H1 (cell line): ENCODE data around the gene NEDD8. TPM values are rescaled to one million over a fixed set of nuclear protein-coding genes. Genes with fewer than 3 reads are reported as not detected.

Experiments used
- KDM1A ChIP-seq: fragments of 200-600, 300-600 bp; sonication (generic); IDR thresholded peaks from 2 replicates; pipeline ENCODE4 v1.7.1; 2016; ENCODE audit warnings: mild to moderate bottlenecking, low read length, borderline replicate concordance
- POLR2A ChIP-seq, 2 experiments: IDR thresholded peaks; 1 replicate in 1 of 2; 2 replicates in 1 of 2; pipeline ENCODE4 v1.6.1; 2011; ENCODE audit warnings: low read depth in 2 of 2, low read length in 2 of 2, mild to moderate bottlenecking in 2 of 2; ENCODE audit errors: control extremely low read depth in 1 of 2
- polyA plus RNA-seq, 7 experiments: library from polyadenylated mRNA; depleted of rRNA in 3 of 7; stranded (reverse) in 5 of 7; unstranded in 2 of 7; fragments of >200 nt in 5 of 7; fragments of 200-250 nt in 2 of 7; gene quantifications; 1 replicate in 5 of 7; 2 replicates in 1 of 7; 4 replicates in 1 of 7; pipeline versions ENCODE4 v1.2.1 to v1.2.3, GENCODE V29; 2011 to 2013; ENCODE audit warnings: missing spikeins in 2 of 7, mixed read lengths in 2 of 7
- total RNA-seq: library from RNA; stranded (reverse); fragmentation: NEBNext Ultra II Directional; extraction: Animal tissue kit (Norgen Biotek cat#: 25700); gene quantifications from 2 replicates; pipeline ENCODE4 v1.2.1, GENCODE V29; 2021

The NEDD8 gene
- total and polyA plus RNA-seq, 2 of the 8 experiments (the other 6 are each of a cell fraction or from before 2014, with no cell fraction given), result 253 to 317 TPM

GRCh38 chr14:24195186-24196070 is 36.7 kb downstream of the NEDD8 start, which contains the start of gene TM9SF1 (continued):
- TF ChIP-seq POLR2A (IDR thresholded peaks at IDR 0.05; ENCODE audit: control extremely low read depth in 1 of 2, low read depth in 2 of 2, low read length in 2 of 2), result peak; percentile 7 to 61; a peak in 2 of 3 replicates
- TF ChIP-seq KDM1A, result peak; percentile 51; the same call in 1 of the 2 replicates
